Glomerular visceral epithelial cell (primary cell): ENCODE results near the gene IGSF23.

ENCODE experiments used
- DNase-seq: peaks from one replicate; pipeline ENCODE4 v3.0.0-alpha.2; 2016; ENCODE audit errors: extremely low spot score

IGSF23 gene

GRCh38 chr19:44613295-44614178 lies at the start of gene IGSF23:
IGSF23 (plus strand) TSS chr19:44613563; CDS start chr19:44613646, 83 bp downstream.
- no peak for DNase-seq

GRCh38 chr19:44566984-44567383 lies 46.4 kb upstream of the IGSF23 start:
- no peak for DNase-seq

GRCh38 chr19:44567745-44568144 lies 45.6 kb upstream of the IGSF23 start:
- DNase-seq, result no peak

- no peak for DNase-seq
These were observed 42.8 kb upstream of the IGSF23 start for GRCh38 chr19:44570603-44570983.

- peak; percentile 69 for DNase-seq
These were observed 42.2 kb upstream of the IGSF23 start for GRCh38 chr19:44570984-44571684.

GRCh38 chr19:44571830-44572580 lies 41.4 kb upstream of the IGSF23 start:
- DNase-seq, result no peak

GRCh38 chr19:44572581-44572900 lies 40.8 kb upstream of the IGSF23 start:
- DNase-seq, result no peak

GRCh38 chr19:44573183-44573582 lies 40.2 kb upstream of the IGSF23 start:
- DNase-seq, result no peak

- no peak for DNase-seq
These were observed 39.7 kb upstream of the IGSF23 start for GRCh38 chr19:44573627-44574026.

- DNase-seq, result no peak
These were observed 39.0 kb upstream of the IGSF23 start for GRCh38 chr19:44574186-44574950.

GRCh38 chr19:44575116-44575700 lies 38.2 kb upstream of the IGSF23 start:
- DNase-seq, result no peak

GRCh38 chr19:44576843-44577565 lies 36.4 kb upstream of the IGSF23 start:
- DNase-seq, result peak; percentile 65

GRCh38 chr19:44577566-44577874 lies 35.8 kb upstream of the IGSF23 start:
- no peak for DNase-seq

- no peak for DNase-seq
These were observed 33.5 kb upstream of the IGSF23 start for GRCh38 chr19:44579663-44580365.

GRCh38 chr19:44580366-44580895 lies 32.9 kb upstream of the IGSF23 start:
- DNase-seq, result no peak

GRCh38 chr19:44581288-44581687 lies 32.1 kb upstream of the IGSF23 start:
- DNase-seq, result no peak

- DNase-seq, result no peak
These were observed 30.6 kb upstream of the IGSF23 start for GRCh38 chr19:44582581-44583265.

- peak; percentile 52 for DNase-seq
These were observed 27.8 kb upstream of the IGSF23 start for GRCh38 chr19:44585371-44586133.
